ENCODE data around the gene CKMT2. TPM values are rescaled to one million over a fixed set of nuclear protein-coding genes. Genes with fewer than 3 reads are reported as not detected.
"Not testable (repeated sequence)": the region's sequence is repeated elsewhere in the genome, so short reads cannot be mapped to it uniquely, and the experiment has no call there.

The CKMT2 gene
- total and polyA plus RNA-seq, 2 experiments from 2014 or later = 5.0 to 7.8 TPM

- no peaks in the 10 kb centered on the region for H3K36me3 ChIP-seq (replicated peaks; ENCODE audit: insufficient read depth, low read depth)
- H3K4me1 ChIP-seq (ENCODE audit: insufficient read depth) = no peaks in the 10 kb centered on the region
- H3K9me3 ChIP-seq (ENCODE audit: low read depth) = no peaks in the 10 kb centered on the region
- no peaks in the 10 kb centered on the region for H3K27me3 ChIP-seq
- no peak for TF ChIP-seq EZH2 (IDR thresholded peaks at IDR 0.05; ENCODE audit: borderline replicate concordance)
- no peak for TF ChIP-seq EZH2phosphoT487 (IDR thresholded peaks at IDR 0.05; ENCODE audit: low read depth, severe bottlenecking, unreplicated experiment)
- no peaks in the 10 kb centered on the region for H4K20me1 ChIP-seq (ENCODE audit: insufficient read depth, poor library complexity, severe bottlenecking)
- H3K27ac ChIP-seq = no peak overlapping the region
- WGBS (ENCODE audit: low lambda C conversion rate, missing lambda C conversion rate) = 95% methylated on average over 2 of the region's 2 CpGs
- DNase-seq (ENCODE audit: low spot score) = no peak
- no peak overlapping the region for H3K4me2 ChIP-seq
- H3K4me3 ChIP-seq = no peak overlapping the region
- no peaks in the 10 kb centered on the region for H3K9me2 ChIP-seq (replicated peaks; ENCODE audit: insufficient read depth)
- H2AFZ ChIP-seq = no peak overlapping the region
- H3K79me2 ChIP-seq = peaks cover 79% of the 10 kb centered on the region
Measured at GRCh38 chr5:81292130-81292529, 59.0 kb downstream of the CKMT2 start.

GRCh38 chr5:81294021-81294420 lies 60.9 kb downstream of the CKMT2 start:
- not testable (repeated sequence) for H3K27ac ChIP-seq; H3K4me1 ChIP-seq (ENCODE audit: insufficient read depth); H3K4me2 ChIP-seq; H4K20me1 ChIP-seq (ENCODE audit: insufficient read depth, poor library complexity, severe bottlenecking); H3K4me3 ChIP-seq; H3K9me3 ChIP-seq (ENCODE audit: low read depth); DNase-seq (ENCODE audit: low spot score); H3K27me3 ChIP-seq; H3K36me3 ChIP-seq (replicated peaks; ENCODE audit: insufficient read depth, low read depth); H2AFZ ChIP-seq; H3K9me2 ChIP-seq (replicated peaks; ENCODE audit: insufficient read depth)
- WGBS (ENCODE audit: low lambda C conversion rate, missing lambda C conversion rate) = 96% methylated on average over 5 of the region's 5 CpGs
- H3K79me2 ChIP-seq = peaks cover 78% of the 10 kb centered on the region

DNA sequence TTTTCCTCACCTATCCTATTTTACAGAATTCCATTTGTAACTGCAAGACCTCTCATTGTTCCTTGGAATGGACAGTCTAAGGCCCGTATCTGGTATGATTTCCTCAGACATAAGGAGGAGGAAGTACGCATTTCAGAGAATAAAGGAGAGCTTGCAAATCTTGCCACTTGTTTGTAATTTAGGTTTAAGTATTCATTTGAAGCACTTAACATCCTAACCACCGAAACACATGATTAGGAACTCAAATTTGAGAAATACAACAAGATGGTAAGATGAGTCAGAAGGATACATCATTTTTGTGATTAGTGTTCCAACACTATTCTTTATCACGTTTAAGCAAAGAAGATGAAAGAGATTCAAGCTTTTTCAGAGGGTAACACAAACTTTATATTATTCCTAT lies 64.4 kb downstream of the CKMT2 start:
- Histone ChIP-seq H2AFZ (no peak overlapping the region), H3K79me2 (peaks cover 65% of the 10 kb centered on the region), H3K9me2 (replicated peaks; ENCODE audit: insufficient read depth) (no peaks in the 10 kb centered on the region)

GRCh38 chr5:81300921-81301270 lies 67.8 kb downstream of the CKMT2 start:
- TF ChIP-seq CTCF (IDR thresholded peaks at IDR 0.05; ENCODE audit: poor library complexity) (no peak), EZH2phosphoT487 (IDR thresholded peaks at IDR 0.05; ENCODE audit: low read depth, severe bottlenecking, unreplicated experiment) (no peak), EZH2 (IDR thresholded peaks at IDR 0.05; ENCODE audit: borderline replicate concordance) (no peak)
- peaks cover 63% of the 10 kb centered on the region for H3K79me2 ChIP-seq
- H3K4me3 ChIP-seq = peak overlapping the region; percentile 57
- no peaks in the 10 kb centered on the region for H3K27me3 ChIP-seq
- peak overlapping the region; percentile 94 for H3K27ac ChIP-seq
- H3K36me3 ChIP-seq (replicated peaks; ENCODE audit: insufficient read depth, low read depth) = no peaks in the 10 kb centered on the region
- no peak for DNase-seq (ENCODE audit: low spot score)
- peaks cover 15% of the 10 kb centered on the region for H3K4me1 ChIP-seq (ENCODE audit: insufficient read depth)
- H4K20me1 ChIP-seq (ENCODE audit: insufficient read depth, poor library complexity, severe bottlenecking) = no peaks in the 10 kb centered on the region
- 0% methylated on average over 2 of the region's 2 CpGs for WGBS (ENCODE audit: low lambda C conversion rate, missing lambda C conversion rate)
- no peaks in the 10 kb centered on the region for H3K9me2 ChIP-seq (replicated peaks; ENCODE audit: insufficient read depth)
- no peaks in the 10 kb centered on the region for H3K9me3 ChIP-seq (ENCODE audit: low read depth)
- H2AFZ ChIP-seq = peak overlapping the region; percentile 70
- peak overlapping the region; percentile 90 for H3K4me2 ChIP-seq

More for the DNA sequence above, 64.4 kb downstream of the CKMT2 start:
- TF ChIP-seq EZH2phosphoT487 (IDR thresholded peaks at IDR 0.05; ENCODE audit: low read depth, severe bottlenecking, unreplicated experiment) (no peak), EZH2 (IDR thresholded peaks at IDR 0.05; ENCODE audit: borderline replicate concordance) (no peak), CTCF (IDR thresholded peaks at IDR 0.05; ENCODE audit: poor library complexity) (no peak)
- Histone ChIP-seq H3K36me3 (replicated peaks; ENCODE audit: insufficient read depth, low read depth) (no peaks in the 10 kb centered on the region), H3K9me3 (ENCODE audit: low read depth) (no peaks in the 10 kb centered on the region), H3K4me2 (no peak overlapping the region), H3K4me3 (no peak overlapping the region), H3K27me3 (no peaks in the 10 kb centered on the region), H3K4me1 (ENCODE audit: insufficient read depth) (peaks cover 13% of the 10 kb centered on the region), H4K20me1 (ENCODE audit: insufficient read depth, poor library complexity, severe bottlenecking) (no peaks in the 10 kb centered on the region), H3K27ac (no peak overlapping the region)
- 90% methylated on average over 4 of the region's 4 CpGs for WGBS (ENCODE audit: low lambda C conversion rate, missing lambda C conversion rate)
- no peak for DNase-seq (ENCODE audit: low spot score)

All from hepatocyte (in vitro differentiated cells).